ENCODE data around the gene SAMD14. TPM values are rescaled to one million over a fixed set of nuclear protein-coding genes. Genes with fewer than 3 reads are reported as not detected.

SAMD14 gene
- total RNA-seq, 2 donors from 2014 or later = 1.7 to 5.8 TPM

GRCh38 chr17:50094243-50094752, 35.7 kb downstream of the SAMD14 start:
- H3K27ac Mint-ChIP-seq = peak overlapping the region; percentile 98
- H3K27me3 Mint-ChIP-seq = no peaks in the 10 kb centered on the region
- peak; percentile 55 for ATAC-seq
- H3K4me3 Mint-ChIP-seq = peak overlapping the region; percentile 98
- peaks cover 4% of the 10 kb centered on the region for H3K36me3 Mint-ChIP-seq (ENCODE audit: low read depth)
- H3K4me1 Mint-ChIP-seq = peaks cover 31% of the 10 kb centered on the region
- no peaks in the 10 kb centered on the region for H3K9me3 ChIP-seq (ENCODE audit: control insufficient read depth, low read length, poor library complexity, severe bottlenecking)
- DNase-seq = peak; percentile 79 to 86 (median 80)

GRCh38 chr17:50093807-50094206, 36.2 kb downstream of the SAMD14 start:
- no peak for ATAC-seq
- DNase-seq = no peak
- no peaks in the 10 kb centered on the region for H3K9me3 ChIP-seq (ENCODE audit: control insufficient read depth, low read length, poor library complexity, severe bottlenecking)
- no peaks in the 10 kb centered on the region for H3K27me3 Mint-ChIP-seq
- H3K4me3 Mint-ChIP-seq = peak overlapping the region; percentile 98
- peaks cover 31% of the 10 kb centered on the region for H3K4me1 Mint-ChIP-seq
- peaks cover 4% of the 10 kb centered on the region for H3K36me3 Mint-ChIP-seq (ENCODE audit: low read depth)
- peak overlapping the region; percentile 98 for H3K27ac Mint-ChIP-seq

GRCh38 chr17:50093246-50093645, 36.7 kb downstream of the SAMD14 start:
- H3K4me1 Mint-ChIP-seq = peaks cover 28% of the 10 kb centered on the region
- DNase-seq (no peak), ATAC-seq (no peak)
- H3K36me3 Mint-ChIP-seq (ENCODE audit: low read depth) = peaks cover 4% of the 10 kb centered on the region
- no peak overlapping the region for H3K4me3 Mint-ChIP-seq
- H3K9me3 ChIP-seq (ENCODE audit: control insufficient read depth, low read length, poor library complexity, severe bottlenecking) = no peaks in the 10 kb centered on the region
- H3K27ac Mint-ChIP-seq = peak overlapping the region; percentile 98
- H3K27me3 Mint-ChIP-seq = no peaks in the 10 kb centered on the region

GRCh38 chr17:50091918-50092285, 38.1 kb downstream of the SAMD14 start:
- Mint-ChIP-seq H3K4me1 (peaks cover 22% of the 10 kb centered on the region), H3K4me3 (no peak overlapping the region), H3K36me3 (ENCODE audit: low read depth) (peaks cover 4% of the 10 kb centered on the region), H3K27me3 (no peaks in the 10 kb centered on the region), H3K27ac (no peak overlapping the region)
- no peak for DNase-seq
- ATAC-seq = no peak
- H3K9me3 ChIP-seq (ENCODE audit: control insufficient read depth, low read length, poor library complexity, severe bottlenecking) = no peaks in the 10 kb centered on the region

- DNase-seq = no peak
These were observed 38.7 kb downstream of the SAMD14 start for GRCh38 chr17:50090971-50091917.

GRCh38 chr17:50090071-50090470, 39.9 kb downstream of the SAMD14 start:
- ATAC-seq (no peak), DNase-seq (no peak)
- Mint-ChIP-seq H3K4me1 (peaks cover 10% of the 10 kb centered on the region), H3K27ac (no peak overlapping the region), H3K4me3 (no peak overlapping the region), H3K27me3 (no peaks in the 10 kb centered on the region), H3K36me3 (ENCODE audit: low read depth) (peaks cover 2% of the 10 kb centered on the region)
- no peaks in the 10 kb centered on the region for H3K9me3 ChIP-seq (ENCODE audit: control insufficient read depth, low read length, poor library complexity, severe bottlenecking)

More at GRCh38 chr17:50090971-50091917, 38.7 kb downstream of the SAMD14 start:
- Mint-ChIP-seq H3K27ac (no peak overlapping the region), H3K4me1 (peaks cover 21% of the 10 kb centered on the region), H3K36me3 (ENCODE audit: low read depth) (peaks cover 4% of the 10 kb centered on the region), H3K4me3 (no peak overlapping the region), H3K27me3 (no peaks in the 10 kb centered on the region)
- ATAC-seq = no peak
- H3K9me3 ChIP-seq (ENCODE audit: control insufficient read depth, low read length, poor library complexity, severe bottlenecking) = no peaks in the 10 kb centered on the region

- Mint-ChIP-seq H3K36me3 (ENCODE audit: low read depth) (no peaks in the 10 kb centered on the region), H3K4me1 (peaks cover 5% of the 10 kb centered on the region)
- no peak for DNase-seq
These were observed 40.8 kb downstream of the SAMD14 start for GRCh38 chr17:50088952-50089825.

GRCh38 chr17:50087912-50088405, 42.0 kb downstream of the SAMD14 start:
- no peaks in the 10 kb centered on the region for H3K9me3 ChIP-seq (ENCODE audit: control insufficient read depth, low read length, poor library complexity, severe bottlenecking)
- DNase-seq (no peak), ATAC-seq (no peak)
- H3K4me3 Mint-ChIP-seq = no peak overlapping the region
- H3K27me3 Mint-ChIP-seq = no peaks in the 10 kb centered on the region
- no peak overlapping the region for H3K27ac Mint-ChIP-seq
- H3K4me1 Mint-ChIP-seq = peaks cover 2% of the 10 kb centered on the region
- no peaks in the 10 kb centered on the region for H3K36me3 Mint-ChIP-seq (ENCODE audit: low read depth)

More at GRCh38 chr17:50088952-50089825, 40.8 kb downstream of the SAMD14 start:
- no peaks in the 10 kb centered on the region for H3K9me3 ChIP-seq (ENCODE audit: control insufficient read depth, low read length, poor library complexity, severe bottlenecking)
- ATAC-seq = no peak
- Mint-ChIP-seq H3K4me3 (no peak overlapping the region), H3K27ac (no peak overlapping the region), H3K27me3 (no peaks in the 10 kb centered on the region)

GRCh38 chr17:50087246-50087911, 42.6 kb downstream of the SAMD14 start:
- Mint-ChIP-seq H3K4me3 (no peak overlapping the region), H3K36me3 (ENCODE audit: low read depth) (no peaks in the 10 kb centered on the region), H3K27me3 (no peaks in the 10 kb centered on the region), H3K4me1 (peaks cover 2% of the 10 kb centered on the region), H3K27ac (peak overlapping the region; percentile 14)
- no peaks in the 10 kb centered on the region for H3K9me3 ChIP-seq (ENCODE audit: control insufficient read depth, low read length, poor library complexity, severe bottlenecking)
- ATAC-seq (peak; percentile 95), DNase-seq (peak; percentile 60 to 74 (median 61))

- no peaks in the 10 kb centered on the region for H3K36me3 Mint-ChIP-seq (ENCODE audit: low read depth)
- no peak overlapping the region for H3K4me3 Mint-ChIP-seq
- ATAC-seq (no peak), DNase-seq (no peak)
- H3K27me3 Mint-ChIP-seq = no peaks in the 10 kb centered on the region
- H3K27ac Mint-ChIP-seq = no peak overlapping the region
- no peaks in the 10 kb centered on the region for H3K9me3 ChIP-seq (ENCODE audit: control insufficient read depth, low read length, poor library complexity, severe bottlenecking)
- peaks cover 6% of the 10 kb centered on the region for H3K4me1 Mint-ChIP-seq
These were observed 48.2 kb downstream of the SAMD14 start for GRCh38 chr17:50081757-50082156.

- no peaks in the 10 kb centered on the region for H3K9me3 ChIP-seq (ENCODE audit: control insufficient read depth, low read length, poor library complexity, severe bottlenecking)
- Mint-ChIP-seq H3K27me3 (no peaks in the 10 kb centered on the region), H3K4me1 (peaks cover 6% of the 10 kb centered on the region), H3K36me3 (ENCODE audit: low read depth) (no peaks in the 10 kb centered on the region), H3K27ac (no peak overlapping the region), H3K4me3 (no peak overlapping the region)
- ATAC-seq (no peak), DNase-seq (no peak)
These were observed 49.1 kb downstream of the SAMD14 start for GRCh38 chr17:50080827-50081226.

GRCh38 chr17:50080096-50080480, 49.9 kb downstream of the SAMD14 start:
- DNase-seq (no peak), ATAC-seq (no peak)
- Mint-ChIP-seq H3K27ac (no peak overlapping the region), H3K4me1 (peaks cover 6% of the 10 kb centered on the region), H3K4me3 (no peak overlapping the region), H3K27me3 (no peaks in the 10 kb centered on the region), H3K36me3 (ENCODE audit: low read depth) (peaks cover 2% of the 10 kb centered on the region)
- no peaks in the 10 kb centered on the region for H3K9me3 ChIP-seq (ENCODE audit: control insufficient read depth, low read length, poor library complexity, severe bottlenecking)
